RWPE2 (cell line): Measurements from ENCODE around the gene USP17L25.
"Not testable (repeated sequence)": the region's sequence is repeated elsewhere in the genome, so short reads cannot be mapped to it uniquely, and the experiment has no call there.

Experiments used
- ATAC-seq: fragments of 200-7000 bp; cut with Tn5 transposase; 3 replicates; pipeline ENCODE4 v1.9.1; 2021; ENCODE audit warnings: low read depth
- DNase-seq: peaks from one replicate; pipeline ENCODE4 v3.0.0-alpha.2; 2020; ENCODE audit warnings: low spot score
- H3K27ac ChIP-seq: fragments of 450-650 bp; 2 replicates; pipeline ENCODE4 v1.5.1; 2017; ENCODE audit warnings: mild to moderate bottlenecking; ENCODE audit not compliant: poor library complexity, severe bottlenecking
- H3K27me3 ChIP-seq: fragments of 250-450 bp; sonication (Bioruptor Pico); 2 replicates; pipeline ENCODE4 v1.5.1; 2021; ENCODE audit warnings: mild to moderate bottlenecking, moderate library complexity; ENCODE audit not compliant: insufficient read depth, poor library complexity, severe bottlenecking
- H3K36me3 ChIP-seq: fragments of 250-450 bp; sonication (Bioruptor Pico); 2 replicates; pipeline ENCODE4 v1.5.1; 2020; ENCODE audit warnings: low read depth, mild to moderate bottlenecking, moderate library complexity
- H3K4me1 ChIP-seq: fragments of 250-450 bp; sonication (Bioruptor Pico); 2 replicates; pipeline ENCODE4 v1.5.1; 2021; ENCODE audit warnings: mild to moderate bottlenecking, moderate library complexity; ENCODE audit not compliant: insufficient read depth, poor library complexity, severe bottlenecking
- H3K4me3 ChIP-seq: fragments of 250-450 bp; sonication (Bioruptor Pico); 2 replicates; pipeline ENCODE4 v1.5.1; 2021; ENCODE audit warnings: mild to moderate bottlenecking, moderate library complexity; ENCODE audit not compliant: severe bottlenecking
- H3K9me3 ChIP-seq: fragments of 250-450 bp; sonication (Bioruptor Pico); 2 replicates; pipeline ENCODE4 v1.5.1; 2021; ENCODE audit warnings: mild to moderate bottlenecking, moderate library complexity; ENCODE audit not compliant: severe bottlenecking

The USP17L25 gene

DNA sequence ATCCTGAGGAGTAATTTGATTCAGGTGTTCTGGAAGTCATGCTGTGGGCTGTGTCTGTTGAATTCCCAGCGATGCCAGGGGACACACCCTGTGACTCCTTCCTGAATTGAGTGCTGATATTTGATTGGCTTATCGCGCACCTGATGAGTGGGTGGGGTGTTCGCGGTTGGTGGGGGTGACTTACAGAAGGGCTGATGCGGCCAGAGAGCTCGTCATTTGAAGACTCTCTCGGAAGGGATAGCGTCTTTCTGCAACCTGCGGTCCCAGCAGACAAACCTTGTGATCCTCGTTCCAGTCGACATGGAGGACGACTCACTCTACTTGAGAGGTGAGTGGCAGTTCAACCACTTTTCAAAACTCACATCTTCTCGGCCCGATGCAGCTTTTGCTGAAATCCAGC lies at the start of gene USP17L25:
TSS of gene USP17L25 (plus strand) at position 301 of the 400 bp plus-strand sequence. CDS start at position 301, 0 bp downstream.
- H3K9me3 ChIP-seq, H3K36me3 ChIP-seq, ATAC-seq, H3K4me3 ChIP-seq, H3K27me3 ChIP-seq, H3K27ac ChIP-seq, H3K4me1 ChIP-seq, DNase-seq: not testable (repeated sequence)

GRCh38 chr4:9324191-9324590 lies 5.5 kb upstream of the USP17L25 start:
- not testable (repeated sequence) for H3K36me3 ChIP-seq, H3K4me3 ChIP-seq, H3K27ac ChIP-seq, DNase-seq, H3K9me3 ChIP-seq, H3K27me3 ChIP-seq, H3K4me1 ChIP-seq, ATAC-seq

GRCh38 chr4:9324865-9325264 lies 4.8 kb upstream of the USP17L25 start, which contains the start of gene USP17L24:
TSS of gene USP17L24 (plus strand) at chr4:9325165. CDS start at chr4:9325165, 0 bp downstream.
- not testable (repeated sequence) for H3K36me3 ChIP-seq, H3K4me1 ChIP-seq, H3K27me3 ChIP-seq, H3K27ac ChIP-seq, H3K4me3 ChIP-seq, DNase-seq, ATAC-seq, H3K9me3 ChIP-seq

- DNase-seq, H3K9me3 ChIP-seq, ATAC-seq, H3K36me3 ChIP-seq, H3K27me3 ChIP-seq, H3K4me1 ChIP-seq, H3K4me3 ChIP-seq, H3K27ac ChIP-seq: not testable (repeated sequence)
Observed at GRCh38 chr4:9334358-9334757, 4.6 kb downstream of the USP17L25 start, which contains the start of gene USP17L26. TSS of gene USP17L26 (plus strand) at chr4:9334658. CDS start at chr4:9334658, 0 bp downstream.

DNA sequence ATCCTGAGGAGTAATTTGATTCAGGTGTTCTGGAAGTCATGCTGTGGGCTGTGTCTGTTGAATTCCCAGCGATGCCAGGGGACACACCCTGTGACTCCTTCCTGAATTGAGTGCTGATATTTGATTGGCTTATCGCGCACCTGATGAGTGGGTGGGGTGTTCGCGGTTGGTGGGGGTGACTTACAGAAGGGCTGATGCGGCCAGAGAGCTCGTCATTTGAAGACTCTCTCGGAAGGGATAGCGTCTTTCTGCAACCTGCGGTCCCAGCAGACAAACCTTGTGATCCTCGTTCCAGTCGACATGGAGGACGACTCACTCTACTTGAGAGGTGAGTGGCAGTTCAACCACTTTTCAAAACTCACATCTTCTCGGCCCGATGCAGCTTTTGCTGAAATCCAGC lies 9.4 kb downstream of the USP17L25 start, which contains the start of gene USP17L5:
TSS of gene USP17L5 (plus strand) at position 301 of the 400 bp plus-strand sequence. CDS start at position 301, 0 bp downstream.
- not testable (repeated sequence) for H3K4me1 ChIP-seq, H3K4me3 ChIP-seq, H3K27me3 ChIP-seq, H3K9me3 ChIP-seq, ATAC-seq, H3K27ac ChIP-seq, DNase-seq, H3K36me3 ChIP-seq

- H3K4me3 ChIP-seq, DNase-seq, H3K27ac ChIP-seq, H3K4me1 ChIP-seq, H3K9me3 ChIP-seq, ATAC-seq, H3K27me3 ChIP-seq, H3K36me3 ChIP-seq: not testable (repeated sequence)
Observed at GRCh38 chr4:9343848-9344247, 14.1 kb downstream of the USP17L25 start, which contains the start of gene USP17L27. TSS of gene USP17L27 (plus strand) at chr4:9344148. CDS start at chr4:9344148, 0 bp downstream.

DNA sequence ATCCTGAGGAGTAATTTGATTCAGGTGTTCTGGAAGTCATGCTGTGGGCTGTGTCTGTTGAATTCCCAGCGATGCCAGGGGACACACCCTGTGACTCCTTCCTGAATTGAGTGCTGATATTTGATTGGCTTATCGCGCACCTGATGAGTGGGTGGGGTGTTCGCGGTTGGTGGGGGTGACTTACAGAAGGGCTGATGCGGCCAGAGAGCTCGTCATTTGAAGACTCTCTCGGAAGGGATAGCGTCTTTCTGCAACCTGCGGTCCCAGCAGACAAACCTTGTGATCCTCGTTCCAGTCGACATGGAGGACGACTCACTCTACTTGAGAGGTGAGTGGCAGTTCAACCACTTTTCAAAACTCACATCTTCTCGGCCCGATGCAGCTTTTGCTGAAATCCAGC lies 18.9 kb downstream of the USP17L25 start, which contains the start of gene USP17L28:
TSS of gene USP17L28 (plus strand) at position 301 of the 400 bp plus-strand sequence. CDS start at position 301, 0 bp downstream.
- not testable (repeated sequence) for H3K4me1 ChIP-seq, H3K27me3 ChIP-seq, H3K27ac ChIP-seq, ATAC-seq, DNase-seq, H3K4me3 ChIP-seq, H3K9me3 ChIP-seq, H3K36me3 ChIP-seq

GRCh38 chr4:9350866-9351265 lies 21.2 kb downstream of the USP17L25 start:
- not testable (repeated sequence) for H3K4me3 ChIP-seq, H3K27ac ChIP-seq, H3K4me1 ChIP-seq, H3K9me3 ChIP-seq, H3K36me3 ChIP-seq, H3K27me3 ChIP-seq, ATAC-seq
- DNase-seq, result peak; percentile 91

DNA sequence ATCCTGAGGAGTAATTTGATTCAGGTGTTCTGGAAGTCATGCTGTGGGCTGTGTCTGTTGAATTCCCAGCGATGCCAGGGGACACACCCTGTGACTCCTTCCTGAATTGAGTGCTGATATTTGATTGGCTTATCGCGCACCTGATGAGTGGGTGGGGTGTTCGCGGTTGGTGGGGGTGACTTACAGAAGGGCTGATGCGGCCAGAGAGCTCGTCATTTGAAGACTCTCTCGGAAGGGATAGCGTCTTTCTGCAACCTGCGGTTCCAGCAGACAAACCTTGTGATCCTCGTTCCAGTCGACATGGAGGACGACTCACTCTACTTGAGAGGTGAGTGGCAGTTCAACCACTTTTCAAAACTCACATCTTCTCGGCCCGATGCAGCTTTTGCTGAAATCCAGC lies 23.6 kb downstream of the USP17L25 start, which contains the start of gene USP17L29:
TSS of gene USP17L29 (plus strand) at position 301 of the 400 bp plus-strand sequence. CDS start at position 301, 0 bp downstream.
- not testable (repeated sequence) for H3K4me1 ChIP-seq, H3K27me3 ChIP-seq, ATAC-seq, H3K27ac ChIP-seq, DNase-seq, H3K9me3 ChIP-seq, H3K36me3 ChIP-seq, H3K4me3 ChIP-seq

GRCh38 chr4:9362829-9363228 lies 33.1 kb downstream of the USP17L25 start, which contains the start of gene USP17L30:
TSS of gene USP17L30 (plus strand) at chr4:9363129. CDS start at chr4:9363129, 0 bp downstream.
- DNase-seq, H3K9me3 ChIP-seq, H3K27me3 ChIP-seq, H3K36me3 ChIP-seq, ATAC-seq, H3K27ac ChIP-seq, H3K4me3 ChIP-seq, H3K4me1 ChIP-seq: not testable (repeated sequence)

- not testable (repeated sequence) for H3K9me3 ChIP-seq, H3K4me1 ChIP-seq, H3K27ac ChIP-seq, H3K27me3 ChIP-seq, ATAC-seq, H3K4me3 ChIP-seq, H3K36me3 ChIP-seq, DNase-seq
Observed at GRCh38 chr4:9379881-9380280, 50.2 kb downstream of the USP17L25 start.
